Measurements from ENCODE around the gene SERPINB11.
"Not testable (repeated sequence)": the region's sequence is repeated elsewhere in the genome, so short reads cannot be mapped to it uniquely, and the experiment has no call there.

The SERPINB11 gene

DNA sequence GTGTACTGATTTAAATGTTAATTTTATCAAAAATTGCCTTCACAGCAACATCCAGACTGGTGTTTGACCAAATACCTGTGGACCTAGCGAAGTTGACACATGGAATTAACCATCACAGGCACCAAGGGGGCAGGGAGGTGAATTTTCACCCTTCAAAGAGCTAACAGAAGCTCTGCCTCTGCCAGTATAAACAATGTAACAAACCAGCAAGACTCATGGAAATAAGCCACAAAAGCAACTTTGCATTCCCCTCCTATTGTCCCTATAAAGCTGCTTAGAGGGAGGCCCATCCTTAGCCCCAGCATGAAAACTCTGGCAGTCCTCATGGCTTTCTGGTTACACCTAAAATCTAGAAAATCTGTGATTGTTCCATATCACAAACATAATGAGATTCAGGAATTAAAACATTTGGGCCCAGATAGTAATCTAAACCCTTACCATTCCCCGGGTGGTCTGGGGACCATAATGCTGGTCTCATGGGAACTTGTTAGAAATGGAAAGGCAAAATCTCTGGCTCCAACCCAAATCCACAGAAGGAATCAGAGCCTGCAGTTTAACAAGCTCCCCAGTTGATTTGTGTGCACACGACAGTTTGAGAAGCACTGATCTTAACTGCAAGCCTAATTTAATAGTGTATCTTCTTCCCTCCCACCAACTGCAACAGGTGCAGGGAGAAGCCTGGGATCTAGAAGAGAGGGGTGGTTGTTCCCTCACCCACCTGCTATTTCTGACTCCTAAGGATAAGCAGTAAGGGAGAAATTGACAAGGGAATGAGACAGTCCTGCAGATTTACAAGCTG, 23.1 kb downstream of the SERPINB11 start:
- DNase-seq (ENCODE audit: low spot score), result no peak

DNA sequence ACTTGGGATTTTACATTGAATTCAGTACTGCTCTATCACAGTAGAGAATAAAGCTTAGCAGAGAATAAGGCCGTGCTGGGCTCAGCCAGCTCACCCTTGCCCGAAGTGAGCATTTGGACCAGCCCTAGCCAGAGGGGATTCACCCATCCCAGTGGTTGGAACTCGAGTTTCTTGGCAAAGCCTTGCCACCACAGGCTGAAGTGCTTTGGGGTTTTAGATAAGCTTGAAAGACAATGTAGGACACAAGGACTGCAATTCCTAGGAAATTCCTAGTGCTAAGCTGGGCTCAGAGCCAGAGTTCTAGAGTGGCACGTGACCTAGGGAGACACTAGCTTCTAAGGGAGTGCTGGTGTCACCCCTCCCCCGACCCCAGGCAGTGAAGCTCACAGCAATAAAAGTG, 28.0 kb downstream of the SERPINB11 start:
- DNase-seq (ENCODE audit: low spot score), result no peak

DNA sequence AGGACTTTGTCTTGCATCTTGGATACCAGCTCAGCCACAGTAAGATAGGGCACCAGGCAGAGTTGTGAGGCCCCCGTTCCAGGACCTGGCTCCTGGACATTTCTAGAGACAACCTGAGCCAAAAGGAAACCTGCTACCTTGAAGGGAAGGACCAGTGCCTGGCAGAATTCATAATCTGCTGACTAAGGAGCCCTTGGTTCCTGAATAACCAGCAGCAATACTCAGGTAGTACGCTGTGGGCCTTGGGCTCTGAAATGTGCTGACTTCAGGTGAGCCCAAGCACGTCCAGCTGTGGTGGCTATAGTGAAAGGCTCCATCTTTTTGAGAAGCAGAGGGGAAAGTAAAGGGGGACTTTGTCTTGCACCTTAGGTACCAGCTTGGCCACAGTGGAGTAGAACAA, 28.5 kb downstream of the SERPINB11 start:
- no peak for DNase-seq (ENCODE audit: low spot score)

DNA sequence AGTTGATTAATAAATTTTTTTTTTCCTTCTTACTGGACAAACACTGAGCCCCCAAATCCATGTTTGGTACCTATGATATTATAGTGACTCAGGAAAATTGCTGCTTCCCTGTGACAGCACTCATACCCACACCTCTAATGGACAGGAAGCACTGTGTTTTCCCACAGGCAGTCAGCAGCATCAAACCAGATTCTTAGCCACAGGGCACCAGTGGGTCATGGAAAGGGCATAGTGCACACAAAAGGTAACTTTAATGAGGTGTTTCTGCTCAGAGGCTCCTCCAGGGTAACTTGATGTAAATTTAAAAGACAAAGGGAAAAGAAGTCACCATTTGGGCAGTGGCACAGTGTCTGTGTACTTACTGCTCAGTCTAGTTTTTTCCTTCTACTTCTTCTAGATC, 34.1 kb downstream of the SERPINB11 start:
- DNase-seq (ENCODE audit: low spot score), result no peak

DNA sequence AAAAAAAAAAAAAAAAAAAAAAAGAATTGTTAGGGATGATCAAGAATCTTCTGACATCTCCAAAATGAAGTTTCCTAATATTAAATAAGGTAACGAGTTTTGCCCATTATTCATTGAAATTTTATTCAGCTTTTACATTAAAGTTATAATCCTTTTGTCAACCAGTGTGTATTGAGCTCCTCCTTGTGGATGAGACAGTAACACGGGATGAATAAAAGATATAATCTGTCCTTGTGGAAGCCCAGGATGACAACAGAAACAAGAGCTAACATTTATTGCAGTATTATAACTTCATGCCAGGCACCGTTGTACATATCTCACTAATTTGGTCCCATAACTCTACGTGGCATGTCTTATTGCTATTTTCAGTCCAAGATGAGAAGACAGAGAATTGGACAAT, 39.0 kb downstream of the SERPINB11 start:
- DNase-seq (ENCODE audit: low spot score), result no peak

DNA sequence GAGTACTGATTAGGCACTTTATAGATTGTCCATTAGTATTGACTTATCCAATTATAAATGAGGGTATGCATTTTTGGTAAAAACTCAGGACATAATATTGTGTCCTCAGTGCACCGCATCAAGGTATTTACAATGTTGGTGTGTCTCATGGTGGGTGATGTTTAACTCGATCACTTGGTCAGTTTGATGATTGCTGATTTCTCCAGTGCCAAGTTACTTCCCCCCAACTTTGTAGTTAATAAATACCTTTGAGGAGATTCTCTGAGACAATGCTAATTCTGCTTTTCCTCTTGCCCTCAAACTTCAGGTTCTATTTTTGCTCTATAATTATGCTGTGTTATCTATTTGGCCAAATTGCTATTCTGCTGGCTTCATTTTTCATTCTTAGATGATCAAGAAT, 44.2 kb downstream of the SERPINB11 start:
- DNase-seq (ENCODE audit: low spot score), result no peak

DNA sequence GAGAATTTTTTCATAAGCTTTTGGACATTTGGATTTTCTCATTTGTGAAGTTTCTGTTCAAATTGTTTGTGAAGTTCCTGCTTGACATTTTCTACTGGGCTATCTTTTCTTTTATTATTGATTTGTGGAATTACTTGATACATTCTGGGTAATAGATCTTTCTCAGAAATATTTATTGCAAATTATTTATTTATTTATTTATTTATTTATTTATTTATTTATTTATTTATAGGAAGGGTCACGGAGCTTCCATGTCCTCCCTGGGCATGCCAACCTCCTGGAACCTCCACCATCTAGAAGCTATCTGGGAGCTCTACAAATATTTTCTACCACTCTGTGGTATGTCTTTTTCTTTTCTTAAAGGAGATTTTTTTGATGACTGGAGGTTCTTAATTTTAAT, 46.7 kb downstream of the SERPINB11 start:
- DNase-seq (ENCODE audit: low spot score), result no peak

DNA sequence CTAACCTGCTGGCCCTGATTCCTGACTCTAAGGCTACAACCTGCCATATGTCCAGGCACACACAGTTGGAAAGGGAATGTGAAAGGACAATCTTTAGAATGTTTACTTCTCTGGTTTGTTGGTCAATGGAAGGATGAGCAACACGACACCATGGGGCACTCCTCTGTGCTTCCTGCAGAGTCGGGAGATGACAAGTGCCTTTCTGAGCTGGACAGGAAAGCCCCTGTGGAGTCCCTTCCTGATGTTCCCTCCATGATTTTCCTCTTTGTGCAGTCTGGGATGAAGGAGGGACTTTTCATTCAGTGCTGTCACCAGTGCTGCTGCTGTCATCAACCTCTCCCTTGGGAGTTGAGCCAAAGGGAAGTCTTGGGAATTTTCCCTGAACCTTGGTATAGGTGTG, 49.9 kb downstream of the SERPINB11 start:
- no peak for DNase-seq (ENCODE audit: low spot score)

DNA sequence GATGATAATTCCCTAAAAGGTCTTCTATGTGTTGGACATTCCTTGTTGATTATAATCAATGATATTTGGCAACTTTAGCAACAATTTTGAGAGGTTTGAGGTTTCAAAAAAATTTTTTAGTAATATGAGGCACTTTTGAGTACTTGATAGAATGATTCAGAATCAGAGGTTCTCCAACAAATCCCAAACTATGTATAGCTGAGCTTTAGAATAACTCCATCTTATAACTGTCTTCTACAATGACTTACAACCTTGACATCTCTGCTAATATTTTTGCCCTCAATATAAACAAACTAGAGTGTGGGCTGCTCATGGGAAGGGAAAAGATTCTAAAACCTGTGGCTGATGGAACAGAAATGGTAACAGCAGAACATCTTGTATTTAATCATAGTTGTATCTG, 50.9 kb downstream of the SERPINB11 start:
- no peak for DNase-seq (ENCODE audit: low spot score)

DNA sequence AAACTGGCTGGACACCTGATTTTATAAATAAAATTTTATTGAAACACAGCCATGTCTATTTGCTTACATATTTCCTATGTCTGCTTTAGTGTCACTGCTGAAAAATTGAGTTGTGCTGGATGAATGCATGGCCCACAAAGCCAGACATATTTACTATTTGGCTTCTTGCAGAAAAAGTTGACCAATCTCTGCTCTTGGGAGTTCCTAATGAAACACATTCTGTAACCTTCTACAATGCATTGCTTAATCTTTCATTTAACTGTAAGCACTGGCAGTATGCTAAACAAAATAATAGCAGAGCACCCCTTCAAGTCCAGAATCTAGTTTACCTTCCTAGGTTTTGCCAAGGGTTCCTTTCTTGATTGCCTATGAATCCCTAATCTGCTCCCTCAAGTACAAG, 54.8 kb downstream of the SERPINB11 start:
- DNase-seq (ENCODE audit: low spot score), result no peak

DNA sequence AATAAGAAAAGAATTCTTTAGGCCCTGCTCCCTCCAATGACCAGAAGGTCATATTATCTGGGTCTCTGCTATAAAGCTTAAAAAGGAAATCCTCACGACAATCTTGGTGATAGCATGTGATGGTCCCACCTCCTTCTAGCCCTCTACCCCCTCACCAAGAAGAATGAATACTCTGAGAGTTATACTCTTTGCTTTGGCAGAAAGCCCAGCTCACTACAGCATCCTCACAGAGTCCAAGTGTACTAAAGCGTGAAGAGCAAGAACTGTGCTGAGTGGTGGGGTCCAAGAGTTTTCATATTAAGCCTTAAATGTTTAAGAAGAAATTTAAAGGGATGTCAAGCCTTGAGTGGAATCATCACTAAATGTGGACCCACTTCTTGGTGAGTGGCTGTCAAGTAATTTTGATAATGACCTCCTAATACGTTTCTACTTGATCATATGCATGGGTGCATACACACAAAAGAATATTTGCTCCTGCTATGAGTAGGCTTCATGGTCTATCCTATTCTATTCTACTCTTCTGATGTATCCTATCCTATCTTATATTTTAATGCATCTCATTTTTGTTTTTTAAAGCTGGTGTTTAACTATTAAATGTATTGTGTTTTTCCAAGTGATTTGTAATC, 56.0 kb downstream of the SERPINB11 start:
- DNase-seq (ENCODE audit: low spot score), result no peak

DNA sequence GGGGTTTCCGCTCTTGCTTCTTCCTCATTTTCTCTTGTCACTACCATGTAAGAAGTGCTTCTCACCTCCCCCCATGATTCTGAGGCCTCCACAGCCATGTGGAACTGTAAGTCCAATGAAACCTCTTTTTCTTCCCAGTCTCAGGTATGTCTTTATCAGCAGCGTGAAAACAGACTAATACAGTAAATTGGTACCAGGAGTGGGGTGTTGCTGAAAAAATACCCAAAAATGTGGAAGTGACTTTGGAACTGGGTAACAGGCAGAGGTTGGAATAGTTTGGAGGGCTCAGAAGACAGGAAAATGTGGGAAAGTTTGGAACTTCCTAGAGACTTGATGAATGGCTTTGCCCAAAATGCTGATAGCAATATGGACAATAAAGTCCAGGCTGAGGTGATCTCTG, 57.0 kb downstream of the SERPINB11 start:
- DNase-seq (ENCODE audit: low spot score), result not testable (repeated sequence)

DNA sequence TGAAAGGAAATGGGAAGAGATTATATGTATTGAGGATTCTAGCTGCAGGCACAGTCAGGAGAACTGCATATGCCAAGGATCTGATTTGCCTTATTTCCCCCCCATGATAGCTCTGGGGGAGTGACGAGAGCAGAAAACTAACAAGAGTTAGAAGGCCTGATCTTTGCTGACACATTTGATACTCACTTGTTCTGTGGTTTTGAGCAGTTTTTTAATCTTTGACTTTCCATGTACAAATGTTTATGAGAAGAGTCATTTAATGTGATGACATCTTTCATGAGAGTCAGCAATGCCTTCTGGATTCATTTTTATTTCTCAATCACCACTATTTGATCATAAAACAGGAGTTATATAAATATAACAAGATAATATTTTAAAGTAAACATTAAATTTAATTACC, 59.8 kb downstream of the SERPINB11 start:
- no peak for DNase-seq (ENCODE audit: low spot score)

DNA sequence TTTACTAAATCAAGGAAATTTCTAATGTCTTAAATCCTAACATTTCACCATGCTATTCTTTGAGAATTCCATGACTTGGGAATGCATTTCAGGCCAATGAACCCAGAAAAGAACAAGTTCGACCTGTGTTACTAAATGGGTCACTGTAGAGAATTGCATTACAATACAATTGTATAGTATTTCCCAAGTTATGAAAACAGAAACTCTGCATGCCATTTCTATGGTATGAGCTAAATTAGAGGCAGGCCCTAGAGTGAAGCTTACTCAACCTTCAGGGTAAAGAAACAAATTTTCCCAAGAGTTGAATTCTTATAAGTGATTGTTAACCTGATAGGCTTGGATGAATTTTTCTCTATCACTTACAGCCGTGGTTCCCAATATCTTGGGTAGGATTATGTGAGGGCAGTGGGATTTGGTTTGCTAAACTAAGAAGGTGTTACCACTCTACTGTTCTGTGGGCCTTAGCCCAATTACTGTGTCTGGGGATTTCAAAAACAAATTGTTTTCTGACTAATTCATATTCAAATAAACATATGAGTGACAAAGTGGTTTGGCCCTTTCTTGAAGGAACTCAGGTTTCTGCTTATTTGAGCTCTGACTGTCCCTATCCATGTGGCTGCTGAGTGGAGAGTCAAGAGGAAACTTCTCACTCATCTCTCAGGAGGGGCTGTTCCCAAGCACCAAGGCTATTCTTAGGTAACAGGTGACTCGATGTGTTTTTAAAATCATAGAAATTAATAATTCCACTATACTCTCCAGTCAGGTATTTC, 61.3 kb downstream of the SERPINB11 start:
- no peak for DNase-seq (ENCODE audit: low spot score)

DNA sequence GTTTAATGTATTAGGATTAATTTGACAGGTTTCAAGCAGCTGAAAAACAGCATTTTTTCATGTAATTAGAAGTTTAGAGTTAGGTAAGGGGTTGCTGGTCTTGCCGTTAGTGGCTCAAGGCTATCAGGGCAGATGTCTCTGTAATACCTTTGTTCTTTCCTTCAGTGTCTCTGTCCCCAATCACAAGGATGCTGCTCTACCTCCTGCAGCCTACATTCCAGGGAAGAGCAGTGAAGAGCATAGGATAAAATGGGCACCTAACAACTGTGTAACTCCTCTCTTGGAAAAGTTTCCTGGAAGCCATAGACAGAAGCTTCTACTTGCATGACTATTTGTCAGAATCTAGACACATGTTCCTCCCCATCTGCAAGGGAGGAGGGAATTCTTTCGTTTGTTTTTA, 63.1 kb downstream of the SERPINB11 start:
- no peak for DNase-seq (ENCODE audit: low spot score)
